Peyer's patch (tissue), 4 donors: ENCODE data around the gene CFDP1. TPM values are rescaled to one million over a fixed set of nuclear protein-coding genes. Genes with fewer than 3 reads are reported as not detected.

Source experiments
- DNase-seq, 3 donors: peaks; one replicate each; pipeline ENCODE4 v3.0.0-alpha.2; 2017 to 2019
- H3K27ac ChIP-seq, 4 donors: fragments of 200-600 bp; sonication (generic); one replicate each; pipeline ENCODE4 v1.5.1; 2016 to 2019
- H3K27me3 ChIP-seq, 2 donors: fragments of 200-600 bp; sonication (generic); one replicate each; pipeline ENCODE4 v1.5.1; 2019
- H3K36me3 ChIP-seq, 3 donors: fragments of 200-600 bp; sonication (generic); one replicate each; pipeline ENCODE4 v1.5.1; 2016 to 2019
- H3K4me1 ChIP-seq, 4 donors: fragments of 200-600 bp; sonication (generic); one replicate each; pipeline ENCODE4 v1.5.1; 2016 to 2019
- H3K4me3 ChIP-seq, 4 donors: fragments of 200-600 bp; sonication (generic); 1 replicate in 3 of 4; 2 replicates in 1 of 4; pipeline ENCODE4 v1.5.1; 2016 to 2019; ENCODE audit warnings: mild to moderate bottlenecking in 1 of 4
- H3K9me3 ChIP-seq, 4 donors: fragments of 200-600 bp; sonication (generic); one replicate each; pipeline ENCODE4 v1.5.1; 2016 to 2019; ENCODE audit warnings: mild to moderate bottlenecking in 1 of 4
- POLR2A ChIP-seq, 2 donors: fragments of 450-650 bp; IDR thresholded peaks; one replicate each; pipeline ENCODE4 v1.5.1; 2017; ENCODE audit warnings: antibody characterized with exemption in 2 of 2, mild to moderate bottlenecking in 2 of 2, moderate library complexity in 2 of 2
- total RNA-seq, 4 donors: library from RNA; depleted of rRNA; stranded (reverse); fragments of >200 nt; gene quantifications; one replicate each; pipeline ENCODE4 v1.1.0, GENCODE V29; 2016
- TF ChIP-seq, protein P1 (sequence below), 6 experiments: fragments of 450-650 bp in 4 of 6; fragments of 200-600 bp in 2 of 6; sonication (generic) in 1 of 6; IDR thresholded peaks; one replicate each; pipeline ENCODE4 v1.5.1; 2017 to 2019; ENCODE audit warnings: antibody characterized with exemption in 6 of 6, mild to moderate bottlenecking in 3 of 6, moderate library complexity in 1 of 6

CFDP1 gene
- total RNA-seq, 4 donors from 2014 or later = 125 to 205 (median 156) TPM

DNA sequence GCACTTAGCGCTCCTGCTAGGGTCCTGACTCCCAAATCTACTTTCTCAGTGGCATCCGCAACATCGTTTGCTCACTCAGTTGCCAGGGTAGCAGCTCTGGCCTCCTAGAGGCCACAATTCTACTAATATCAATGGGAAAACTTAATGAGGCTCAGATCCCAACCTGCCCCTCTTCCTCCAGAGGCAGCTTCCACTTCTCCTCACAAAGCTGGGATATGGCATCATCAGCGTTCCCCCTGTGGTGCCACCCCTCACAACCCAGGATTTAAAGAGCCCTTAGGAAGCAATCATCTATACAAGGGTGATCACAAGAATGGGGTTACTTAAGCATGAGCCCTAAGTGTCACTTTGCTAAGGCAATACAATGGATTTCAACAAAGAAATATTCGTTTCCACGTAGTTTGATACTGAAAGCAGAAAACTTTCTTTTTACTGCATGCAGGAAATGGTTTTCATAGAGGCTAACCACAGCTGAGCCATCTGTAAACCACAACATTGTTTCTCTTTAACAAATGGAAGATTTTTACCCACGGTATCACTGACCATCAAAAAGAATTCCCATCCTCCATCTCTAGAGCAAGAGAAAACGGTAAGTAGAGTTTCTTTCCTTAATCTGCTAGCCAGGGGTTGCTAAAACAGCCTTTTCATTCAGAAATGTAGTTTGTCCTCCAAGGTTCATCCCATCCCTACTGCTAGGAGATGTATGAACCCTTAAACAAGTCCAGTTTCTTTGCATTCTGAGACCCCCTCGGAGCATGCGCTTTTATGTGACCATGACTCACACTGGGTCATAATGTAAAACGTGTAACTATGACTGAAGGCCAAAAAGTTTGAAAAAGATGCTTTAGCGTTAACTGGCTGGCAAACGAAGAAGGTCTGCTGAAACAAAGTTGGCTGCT is 113.5 kb downstream of the CFDP1 start:
- Histone ChIP-seq H3K27me3 (no peaks in the 10 kb centered on the region), H3K4me1 (peaks cover 0 to 17% (median 5%) of the 10 kb centered on the region in 4 donors), H3K27ac (no peak overlapping the region), H3K9me3 (no peaks in the 10 kb centered on the region), H3K36me3 (no peaks in the 10 kb centered on the region), H3K4me3 (no peak overlapping the region)
- TF ChIP-seq, protein P1, sequence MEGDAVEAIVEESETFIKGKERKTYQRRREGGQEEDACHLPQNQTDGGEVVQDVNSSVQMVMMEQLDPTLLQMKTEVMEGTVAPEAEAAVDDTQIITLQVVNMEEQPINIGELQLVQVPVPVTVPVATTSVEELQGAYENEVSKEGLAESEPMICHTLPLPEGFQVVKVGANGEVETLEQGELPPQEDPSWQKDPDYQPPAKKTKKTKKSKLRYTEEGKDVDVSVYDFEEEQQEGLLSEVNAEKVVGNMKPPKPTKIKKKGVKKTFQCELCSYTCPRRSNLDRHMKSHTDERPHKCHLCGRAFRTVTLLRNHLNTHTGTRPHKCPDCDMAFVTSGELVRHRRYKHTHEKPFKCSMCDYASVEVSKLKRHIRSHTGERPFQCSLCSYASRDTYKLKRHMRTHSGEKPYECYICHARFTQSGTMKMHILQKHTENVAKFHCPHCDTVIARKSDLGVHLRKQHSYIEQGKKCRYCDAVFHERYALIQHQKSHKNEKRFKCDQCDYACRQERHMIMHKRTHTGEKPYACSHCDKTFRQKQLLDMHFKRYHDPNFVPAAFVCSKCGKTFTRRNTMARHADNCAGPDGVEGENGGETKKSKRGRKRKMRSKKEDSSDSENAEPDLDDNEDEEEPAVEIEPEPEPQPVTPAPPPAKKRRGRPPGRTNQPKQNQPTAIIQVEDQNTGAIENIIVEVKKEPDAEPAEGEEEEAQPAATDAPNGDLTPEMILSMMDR (IDR thresholded peaks at IDR 0.05) = no peak
- no peak for TF ChIP-seq POLR2A (IDR thresholded peaks at IDR 0.05)
- DNase-seq = no peak

DNA sequence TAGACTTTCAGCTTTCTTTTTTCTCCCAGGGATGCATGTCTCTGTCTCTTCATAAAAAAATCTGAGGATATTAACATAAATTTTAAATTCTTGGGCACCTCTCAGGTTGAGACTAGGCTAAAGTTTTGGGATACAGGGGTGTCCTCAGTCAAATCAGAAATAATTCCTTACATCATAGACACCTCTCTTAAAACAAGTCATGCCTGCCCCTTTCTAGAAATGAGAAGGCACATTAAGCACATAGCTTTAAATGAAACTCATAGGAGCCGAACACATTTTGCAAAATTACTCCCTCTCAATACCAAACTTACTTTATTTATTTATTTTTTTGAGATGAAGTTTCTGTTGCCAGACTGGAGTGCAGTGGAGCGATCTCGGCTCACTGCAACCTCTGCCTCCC is 114.6 kb downstream of the CFDP1 start:
- DNase-seq = no peak
- Histone ChIP-seq H3K36me3 (no peaks in the 10 kb centered on the region), H3K27ac (no peak overlapping the region), H3K9me3 (no peaks in the 10 kb centered on the region), H3K4me1 (peaks cover 0 to 17% (median 5%) of the 10 kb centered on the region in 4 donors), H3K4me3 (no peak overlapping the region), H3K27me3 (no peaks in the 10 kb centered on the region)
- TF ChIP-seq POLR2A (IDR thresholded peaks at IDR 0.05) = no peak
- TF ChIP-seq, protein P1 (IDR thresholded peaks at IDR 0.05) = no peak

DNA sequence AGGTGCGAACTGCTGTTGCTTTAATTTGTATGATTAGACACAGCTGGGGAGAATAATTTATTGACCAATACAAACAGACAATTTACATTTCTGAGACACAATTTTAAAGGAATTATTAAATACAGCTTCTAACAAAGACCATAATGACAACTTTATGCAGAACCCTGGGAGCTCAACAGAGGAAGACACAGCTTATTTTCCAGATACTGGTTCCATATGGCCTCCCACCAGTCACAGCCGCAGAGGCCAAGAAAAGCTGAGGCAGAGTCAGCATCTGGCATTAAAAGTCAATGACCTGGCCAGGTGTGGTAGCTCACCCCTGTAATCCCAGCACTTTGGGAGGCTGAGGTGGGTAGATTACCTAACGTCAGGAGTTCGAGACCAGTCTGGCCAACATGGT is 115.8 kb downstream of the CFDP1 start:
- TF ChIP-seq, protein P1 (IDR thresholded peaks at IDR 0.05) = no peak
- TF ChIP-seq POLR2A (IDR thresholded peaks at IDR 0.05) = no peak
- Histone ChIP-seq H3K9me3 (no peaks in the 10 kb centered on the region), H3K27me3 (no peaks in the 10 kb centered on the region), H3K4me3 (no peak overlapping the region), H3K4me1 (peaks cover 0 to 17% (median 5%) of the 10 kb centered on the region in 4 donors), H3K27ac (no peak overlapping the region), H3K36me3 (no peaks in the 10 kb centered on the region)
- DNase-seq = no peak

DNA sequence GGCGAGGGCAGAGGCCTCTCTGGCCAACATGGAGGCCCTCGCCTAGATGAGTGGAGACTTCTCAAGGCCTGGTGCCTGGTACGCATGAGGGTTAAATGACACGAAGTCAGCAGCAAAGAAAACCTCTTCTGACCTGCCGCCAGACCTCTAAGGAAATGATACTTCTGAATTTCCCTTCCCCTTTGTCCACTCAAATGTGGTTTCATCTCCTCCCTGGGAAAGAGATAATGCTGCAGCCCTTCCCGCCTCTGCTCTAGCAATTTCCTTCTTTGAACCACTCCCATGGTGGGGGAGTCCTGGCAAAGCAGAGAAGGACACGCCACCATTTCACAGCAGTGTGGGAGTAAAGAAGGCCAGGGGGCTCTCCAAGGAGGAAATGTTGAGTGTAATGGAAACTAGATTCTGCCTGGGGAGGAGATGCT is 116.2 kb downstream of the CFDP1 start:
- no peak for DNase-seq
- Histone ChIP-seq H3K4me3 (no peak overlapping the region), H3K4me1 (peaks cover 0 to 17% (median 5%) of the 10 kb centered on the region in 4 donors), H3K27ac (no peak overlapping the region), H3K9me3 (no peaks in the 10 kb centered on the region), H3K27me3 (no peaks in the 10 kb centered on the region), H3K36me3 (no peaks in the 10 kb centered on the region)
- TF ChIP-seq, protein P1 (IDR thresholded peaks at IDR 0.05) = no peak
- no peak for TF ChIP-seq POLR2A (IDR thresholded peaks at IDR 0.05)

DNA sequence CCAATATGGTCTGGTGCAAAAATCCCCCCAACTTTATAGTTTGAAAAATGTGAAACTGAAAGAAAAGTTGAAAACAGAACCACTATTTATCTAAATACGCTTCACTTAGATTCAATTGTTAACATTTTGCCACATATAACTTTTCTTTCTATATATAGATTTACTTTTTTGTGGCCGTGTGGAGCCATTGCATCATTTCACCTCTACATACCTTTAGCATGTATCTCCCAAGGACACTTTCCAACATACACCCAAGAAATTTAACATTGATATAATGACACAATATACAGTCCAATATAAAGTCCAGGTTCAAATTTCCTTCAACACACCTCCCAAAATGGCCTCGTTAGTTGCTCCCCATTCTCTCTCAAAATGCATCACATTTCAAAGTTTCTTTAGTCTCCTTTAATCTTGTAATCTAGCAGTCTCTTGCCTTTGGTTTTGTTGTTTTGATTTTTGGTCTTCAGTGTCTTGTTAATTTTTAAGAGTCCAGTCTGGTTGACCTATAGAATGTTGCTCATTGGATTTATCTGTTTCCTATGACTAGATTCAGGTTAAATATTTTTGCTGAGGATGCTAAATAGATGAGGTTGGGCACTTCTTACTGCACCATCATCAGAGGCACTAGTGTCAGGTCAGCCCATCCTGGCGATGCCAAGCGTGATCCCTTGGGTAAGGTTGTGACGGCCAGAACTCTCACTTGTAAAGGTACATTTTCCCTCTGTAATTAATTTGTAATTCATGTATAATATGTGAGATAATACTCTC is 117.6 kb downstream of the CFDP1 start:
- H3K27me3 ChIP-seq = no peaks in the 10 kb centered on the region
- no peak overlapping the region for H3K27ac ChIP-seq
- no peak for DNase-seq
- H3K9me3 ChIP-seq = no peaks in the 10 kb centered on the region
- TF ChIP-seq, protein P1 (IDR thresholded peaks at IDR 0.05) = no peak
- TF ChIP-seq POLR2A (IDR thresholded peaks at IDR 0.05) = no peak
- no peak overlapping the region for H3K4me3 ChIP-seq
- no peaks in the 10 kb centered on the region for H3K36me3 ChIP-seq
- H3K4me1 ChIP-seq = peaks cover 0 to 15% (median 5%) of the 10 kb centered on the region in 4 donors
